HG02798 (cell line): ENCODE data around the gene CFAP107.
"Not testable (repeated sequence)": the region's sequence is repeated elsewhere in the genome, so short reads cannot be mapped to it uniquely, and the experiment has no call there.

Experiments
- ATAC-seq: cut with Tn5 transposase; IDR thresholded peaks from one replicate; pipeline ENCODE4 v1.9.1; 2021; ENCODE audit warnings: mild to moderate bottlenecking; ENCODE audit not compliant: unreplicated experiment, poor library complexity

Gene CFAP107

DNA sequence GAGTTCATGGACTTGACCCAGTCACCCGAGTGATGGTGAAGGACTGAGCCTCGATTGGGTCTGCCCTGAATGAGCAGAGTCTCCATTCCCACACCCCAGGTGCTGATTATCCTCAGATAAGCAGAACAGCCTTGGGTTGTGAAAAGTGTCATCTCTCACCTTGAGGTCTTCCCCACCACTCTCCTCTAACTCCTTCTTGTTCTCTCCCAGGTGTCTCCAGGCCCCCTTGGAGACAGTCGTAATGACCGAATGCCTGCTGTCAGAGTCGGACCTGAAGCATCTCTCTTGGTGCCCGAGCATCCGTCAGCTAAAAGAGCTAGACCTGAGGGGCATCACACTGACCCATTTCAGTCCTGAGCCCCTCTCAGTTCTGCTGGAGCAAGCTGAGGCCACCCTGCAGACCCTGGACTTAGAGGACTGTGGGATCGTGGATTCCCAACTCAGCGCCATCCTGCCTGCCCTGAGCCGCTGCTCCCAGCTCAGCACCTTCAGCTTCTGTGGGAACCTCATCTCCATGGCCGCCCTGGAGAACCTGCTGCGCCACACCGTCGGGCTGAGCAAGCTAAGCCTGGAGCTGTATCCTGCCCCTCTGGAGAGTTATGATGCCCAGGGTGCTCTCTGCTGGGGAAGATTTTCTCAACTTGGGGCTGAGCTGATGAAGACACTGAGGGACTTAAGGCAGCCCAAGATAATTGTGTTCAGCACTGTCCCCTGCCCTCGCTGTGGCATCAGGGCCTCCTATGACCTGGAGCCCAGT is 31.0 kb downstream of the CFAP107 start:
- no peak for ATAC-seq

DNA sequence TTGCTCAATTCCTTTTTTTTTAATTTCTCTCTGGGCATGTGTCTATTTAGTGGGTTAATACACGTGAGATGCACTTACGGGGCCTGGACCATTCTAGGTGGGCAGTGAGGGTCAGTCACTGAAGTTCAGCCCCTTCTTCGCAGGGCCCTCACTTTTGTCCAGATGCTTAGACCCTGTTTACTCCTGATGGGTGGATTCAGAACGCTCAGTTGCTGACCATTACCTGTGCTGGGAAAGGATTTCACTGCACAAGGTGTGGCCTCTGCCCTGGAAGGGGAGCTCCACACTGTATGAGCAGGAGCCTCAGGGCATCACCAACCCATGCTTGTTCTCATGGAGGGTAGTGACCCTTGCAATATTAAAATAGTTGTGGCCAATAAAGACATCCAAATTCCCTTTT is 32.1 kb downstream of the CFAP107 start:
- ATAC-seq: no peak

DNA sequence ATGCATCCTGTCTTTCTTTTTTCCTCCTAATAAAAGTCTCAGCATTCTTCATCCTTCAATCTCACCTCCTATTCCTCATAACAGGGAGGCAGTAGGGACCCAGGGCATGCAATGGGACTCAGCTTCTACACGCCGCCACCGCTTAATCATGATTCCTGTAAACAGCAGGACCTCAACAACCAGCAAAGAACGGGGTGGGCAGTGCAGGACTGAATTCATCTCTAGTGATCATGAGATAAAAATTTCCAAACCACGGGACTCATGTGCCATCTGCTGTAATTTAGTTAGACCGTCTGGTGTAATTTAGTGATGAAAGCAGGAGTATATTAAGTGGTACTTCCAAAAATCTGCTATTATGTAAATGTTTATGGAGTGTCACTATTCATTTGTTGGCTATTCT is 32.9 kb downstream of the CFAP107 start:
- no peak for ATAC-seq

DNA sequence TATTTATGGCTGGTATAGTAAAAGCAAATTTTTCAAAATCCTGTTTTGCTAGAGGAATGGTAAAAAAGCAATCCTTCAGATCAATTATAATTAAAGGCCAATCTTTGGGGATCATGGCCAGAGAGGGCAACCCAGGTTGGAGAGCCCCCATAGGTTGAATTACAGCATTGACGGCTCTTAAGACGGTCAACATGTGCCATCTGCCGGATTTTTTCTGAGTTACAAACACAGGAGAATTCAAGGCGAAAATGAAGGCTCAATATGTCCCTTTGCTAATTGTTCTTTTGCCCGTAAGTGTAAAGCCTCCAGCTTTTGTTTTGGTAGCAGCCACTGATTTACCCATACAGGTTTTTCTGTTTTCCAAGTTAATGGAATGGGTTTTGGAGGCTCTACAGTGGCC is 35.5 kb downstream of the CFAP107 start:
- not testable (repeated sequence) for ATAC-seq

DNA sequence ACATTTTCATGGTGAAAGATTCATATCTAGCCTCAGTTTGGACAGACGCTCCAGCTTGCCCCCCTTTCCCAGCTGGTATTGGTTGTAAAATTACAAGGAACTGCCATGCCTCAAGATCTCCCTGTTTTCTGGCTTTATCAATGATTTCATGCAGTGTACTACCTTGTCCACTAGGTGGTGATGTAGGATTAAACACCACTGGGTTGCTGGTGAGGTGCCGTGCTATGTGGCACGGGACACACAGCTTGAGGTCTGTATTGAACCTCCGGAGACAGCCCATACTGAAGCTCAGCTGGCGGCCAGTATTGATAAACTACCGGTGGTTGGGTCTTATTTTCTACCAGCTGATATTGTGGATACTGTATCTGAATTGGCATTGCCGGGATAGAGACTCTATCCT is 37.8 kb downstream of the CFAP107 start:
- not testable (repeated sequence) for ATAC-seq

DNA sequence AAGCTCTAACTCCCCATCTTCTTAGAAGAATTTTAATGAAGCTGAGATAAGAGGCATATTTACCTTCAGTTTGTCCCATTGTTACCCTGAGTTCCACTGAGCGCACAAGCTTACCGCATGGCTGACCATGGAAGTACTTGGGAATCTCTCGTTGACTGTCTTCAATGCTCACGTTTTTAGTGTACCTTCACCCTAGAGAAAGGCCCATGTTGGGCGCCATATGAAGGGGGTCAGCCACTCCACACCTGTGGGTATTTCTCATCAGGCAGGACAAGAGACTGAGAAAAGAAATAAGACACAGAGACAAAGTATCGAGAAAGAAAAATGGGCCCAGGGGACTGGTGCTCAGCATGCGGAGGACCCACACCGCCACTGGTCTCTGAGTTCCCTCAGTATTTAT is 38.7 kb downstream of the CFAP107 start:
- ATAC-seq: not testable (repeated sequence)

DNA sequence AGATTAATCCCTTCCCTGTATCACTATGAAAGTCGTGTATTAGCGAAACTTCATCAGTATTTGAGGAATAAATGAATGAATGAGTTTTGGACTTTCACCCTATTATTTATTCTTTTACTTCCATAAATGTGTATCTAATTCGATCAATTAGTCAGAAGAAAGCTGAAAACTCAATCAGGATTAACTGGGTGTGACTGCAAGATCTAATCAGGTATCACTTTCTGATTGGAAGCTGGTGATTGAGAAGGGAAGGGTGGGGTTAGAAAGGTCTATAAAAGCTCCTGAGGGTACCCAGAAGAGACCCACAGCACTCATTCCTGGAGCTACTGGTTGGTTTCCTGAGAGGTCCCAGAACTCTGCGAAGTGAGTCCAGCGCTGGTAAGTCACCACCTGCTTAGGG is 45.1 kb downstream of the CFAP107 start, which contains the start of gene PRAMEF1:
TSS of gene PRAMEF1 (plus strand) at position 301 of the 400 bp plus-strand sequence. CDS start 1,831 bp downstream, outside the sequence.
- ATAC-seq: not testable (repeated sequence)

DNA sequence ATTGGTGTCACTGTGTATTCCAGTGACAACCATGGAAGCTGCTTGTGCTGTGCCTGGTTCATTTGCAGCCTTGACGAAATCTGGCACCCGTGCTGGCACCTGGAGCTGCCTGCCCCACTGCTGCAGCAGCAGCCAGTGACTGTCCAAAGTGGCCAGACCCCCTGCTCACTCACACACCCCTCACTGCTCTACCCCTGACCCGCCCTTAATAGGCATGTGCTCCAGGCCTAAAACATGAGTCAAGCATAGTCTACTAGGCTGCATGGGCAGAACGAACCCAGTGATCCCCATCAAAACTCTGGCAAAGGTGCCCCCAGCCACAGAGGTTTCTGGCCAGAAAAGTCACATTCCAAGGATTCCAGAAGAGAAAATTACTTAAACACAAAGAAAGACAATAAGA is 52.9 kb downstream of the CFAP107 start:
- ATAC-seq: no peak

DNA sequence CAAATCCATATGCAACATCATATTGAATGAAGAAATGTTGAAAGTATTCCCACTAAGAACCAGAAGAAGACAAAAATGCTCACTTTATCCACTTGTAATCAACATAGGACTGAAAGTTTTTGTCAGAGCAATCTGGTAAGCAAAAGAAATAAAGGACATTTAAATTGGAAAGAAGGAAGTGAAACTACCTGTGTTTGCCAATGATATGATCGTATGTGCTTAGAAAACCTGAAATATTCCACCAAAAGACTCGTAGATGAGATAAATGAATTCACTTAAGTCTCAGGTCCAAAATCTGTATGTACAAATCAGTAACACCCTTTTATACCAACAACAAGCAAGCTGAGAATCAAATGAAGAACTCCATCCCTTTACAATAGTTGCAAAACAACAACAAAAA is 53.7 kb downstream of the CFAP107 start:
- no peak for ATAC-seq

DNA sequence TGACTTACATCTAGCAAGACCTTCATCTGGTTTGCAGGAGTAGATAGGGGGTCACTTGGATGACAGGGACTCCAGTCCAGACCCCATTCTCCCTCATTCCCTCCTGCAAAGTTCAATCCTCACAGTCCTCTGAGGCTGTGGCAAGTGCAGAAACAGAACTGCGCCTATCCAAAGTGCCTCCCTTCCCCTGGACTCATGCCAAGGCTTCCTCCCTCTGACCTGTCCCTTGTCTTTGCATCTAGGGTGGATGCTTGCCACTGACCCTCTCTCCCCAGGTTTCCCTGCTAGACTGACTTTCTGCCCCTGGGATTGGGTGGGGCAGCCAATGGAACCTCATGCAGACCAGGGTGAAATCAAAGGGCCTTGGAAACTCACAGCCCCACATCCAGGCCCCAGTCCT is 63.9 kb downstream of the CFAP107 start:
- no peak for ATAC-seq

DNA sequence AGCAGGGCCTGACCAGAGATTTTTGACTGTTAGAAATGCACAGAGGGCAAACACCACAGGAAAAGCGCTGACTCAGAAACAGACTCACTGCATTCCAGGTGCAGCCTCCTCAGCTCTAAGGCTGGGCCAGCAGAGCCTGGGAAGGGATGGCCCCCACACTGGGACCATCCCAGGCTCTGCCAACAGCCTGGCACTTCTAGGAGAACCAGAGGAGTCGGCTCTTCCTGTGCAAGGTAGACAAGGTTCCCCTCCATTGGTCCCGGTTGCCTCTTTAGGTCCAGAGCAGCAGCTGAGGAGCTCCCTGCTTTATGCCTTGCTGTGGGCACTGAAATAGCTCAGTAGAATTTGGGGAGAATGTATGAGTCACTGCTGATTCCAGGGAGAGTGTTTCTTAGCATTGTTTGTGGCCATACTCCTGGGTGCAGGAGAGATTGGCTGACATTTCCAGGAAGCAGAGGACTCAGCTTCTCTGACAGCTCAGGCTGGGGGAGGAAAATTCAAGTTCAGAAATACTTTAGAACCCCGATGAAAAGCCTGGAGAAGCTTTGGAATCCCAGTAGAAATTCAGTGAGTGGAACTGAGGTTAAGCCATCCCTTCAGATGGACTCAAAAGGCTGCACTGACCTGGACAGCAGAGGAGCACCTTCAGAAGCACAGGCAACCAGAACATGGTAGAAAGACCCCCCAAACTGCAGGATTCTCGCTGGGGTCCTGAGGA is 64.8 kb downstream of the CFAP107 start:
- no peak for ATAC-seq

DNA sequence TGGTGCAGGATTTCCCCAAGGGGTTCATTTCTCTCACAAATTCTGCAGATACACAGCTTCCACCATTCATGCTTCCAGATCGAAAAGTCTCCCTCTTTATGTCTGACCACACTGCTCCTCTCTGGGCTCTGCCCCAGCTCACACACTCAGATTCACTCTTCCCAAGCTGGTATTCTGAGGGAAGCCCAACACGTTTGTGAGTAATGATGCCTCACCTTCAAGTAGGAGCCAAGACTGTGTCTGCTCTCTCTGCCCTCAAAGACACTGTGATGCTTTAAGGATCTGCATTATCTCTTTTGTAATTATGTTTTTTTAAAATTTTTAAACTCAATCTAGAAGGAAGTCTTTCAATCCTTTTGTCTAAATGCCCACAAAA is 65.4 kb downstream of the CFAP107 start:
- no peak for ATAC-seq
